ENCODE results near the gene PRR35. TPM values are rescaled to one million over a fixed set of nuclear protein-coding genes. Genes with fewer than 3 reads are reported as not detected.
"Not testable (repeated sequence)": the region's sequence is repeated elsewhere in the genome, so short reads cannot be mapped to it uniquely, and the experiment has no call there.

PRR35 gene
- total RNA-seq, 1 donor from 2014 or later: not detected

- intact Hi-C loops (cut with DNase I): no loop called here
- no peak overlapping the region for H3K4me3 ChIP-seq
- no peaks in the 10 kb centered on the region for H3K27me3 ChIP-seq
- H3K27ac ChIP-seq: no peak overlapping the region
- peaks cover 59% of the 10 kb centered on the region for H3K4me1 ChIP-seq
- no peaks in the 10 kb centered on the region for H3K9me3 ChIP-seq
- DNase-seq (ENCODE audit: extremely low spot score in 2 of 2): no peak
- no peak for TF ChIP-seq POLR2A (IDR thresholded peaks at IDR 0.05)
- no peak for TF ChIP-seq POLR2AphosphoS5 (IDR thresholded peaks at IDR 0.05; ENCODE audit: insufficient read depth in 1 of 2, low read depth in 1 of 2)
- no peak for TF ChIP-seq CTCF (IDR thresholded peaks at IDR 0.05)
- H3K36me3 ChIP-seq: peaks cover 0 to 10% of the 10 kb centered on the region in 2 donors
Observed at GRCh38 chr16:595094-595528, 34.9 kb downstream of the PRR35 start.

GRCh38 chr16:595942-596735 lies 35.9 kb downstream of the PRR35 start:
- DNase-seq (ENCODE audit: extremely low spot score in 2 of 2): no peak
- peaks cover 51% of the 10 kb centered on the region for H3K4me1 ChIP-seq
- intact Hi-C loops (cut with DNase I): no loop called here
- H3K27ac ChIP-seq: no peak overlapping the region
- TF ChIP-seq CTCF (IDR thresholded peaks at IDR 0.05) (no peak), POLR2AphosphoS5 (IDR thresholded peaks at IDR 0.05; ENCODE audit: insufficient read depth in 1 of 2, low read depth in 1 of 2) (no peak), POLR2A (IDR thresholded peaks at IDR 0.05) (no peak)
- H3K36me3 ChIP-seq: peaks cover 0 to 10% of the 10 kb centered on the region in 2 donors
- H3K27me3 ChIP-seq: no peaks in the 10 kb centered on the region
- no peak overlapping the region for H3K4me3 ChIP-seq
- no peaks in the 10 kb centered on the region for H3K9me3 ChIP-seq

GRCh38 chr16:596736-597060 lies 36.5 kb downstream of the PRR35 start:
- no peak for TF ChIP-seq POLR2A (IDR thresholded peaks at IDR 0.05)
- no peak for TF ChIP-seq POLR2AphosphoS5 (IDR thresholded peaks at IDR 0.05; ENCODE audit: insufficient read depth in 1 of 2, low read depth in 1 of 2)
- no peak for TF ChIP-seq CTCF (IDR thresholded peaks at IDR 0.05)
- peaks cover 47% of the 10 kb centered on the region for H3K4me1 ChIP-seq
- no peak overlapping the region for H3K27ac ChIP-seq
- H3K36me3 ChIP-seq: peaks cover 0 to 10% of the 10 kb centered on the region in 2 donors
- H3K4me3 ChIP-seq: no peak overlapping the region
- intact Hi-C loops (cut with DNase I): no loop called here
- H3K27me3 ChIP-seq: no peaks in the 10 kb centered on the region
- no peak for DNase-seq (ENCODE audit: extremely low spot score in 2 of 2)
- H3K9me3 ChIP-seq: no peaks in the 10 kb centered on the region

- H3K4me3 ChIP-seq; intact Hi-C loops (cut with DNase I); DNase-seq (ENCODE audit: extremely low spot score in 2 of 2); H3K27ac ChIP-seq; H3K27me3 ChIP-seq; H3K9me3 ChIP-seq: not testable (repeated sequence)
- Histone ChIP-seq H3K4me1 (peaks cover 37% of the 10 kb centered on the region), H3K36me3 (peaks cover 0 to 10% of the 10 kb centered on the region in 2 donors)
Observed at GRCh38 chr16:597655-598054, 37.5 kb downstream of the PRR35 start.

GRCh38 chr16:598823-599739 lies 38.9 kb downstream of the PRR35 start:
- Histone ChIP-seq H3K36me3 (peaks cover 0 to 10% of the 10 kb centered on the region in 2 donors), H3K27ac (no peak overlapping the region), H3K4me1 (peaks cover 23% of the 10 kb centered on the region), H3K9me3 (no peaks in the 10 kb centered on the region), H3K27me3 (no peaks in the 10 kb centered on the region), H3K4me3 (no peak overlapping the region)
- intact Hi-C loops (cut with DNase I): no loop called here
- DNase-seq (ENCODE audit: extremely low spot score in 2 of 2): no peak
- TF ChIP-seq CTCF (IDR thresholded peaks at IDR 0.05): no peak
- TF ChIP-seq POLR2A (IDR thresholded peaks at IDR 0.05): no peak
- no peak for TF ChIP-seq POLR2AphosphoS5 (IDR thresholded peaks at IDR 0.05; ENCODE audit: insufficient read depth in 1 of 2, low read depth in 1 of 2)
